Right lobe of liver (tissue), 6 donors: Measurements from ENCODE around the gene PRTFDC1. TPM values are rescaled to one million over a fixed set of nuclear protein-coding genes. Genes with fewer than 3 reads are reported as not detected.
"Not testable (repeated sequence)": the region's sequence is repeated elsewhere in the genome, so short reads cannot be mapped to it uniquely, and the experiment has no call there.

Experiments used
- ATAC-seq, 4 donors: fragments of 200-7000 bp; cut with Tn5 transposase; one replicate each; pipeline ENCODE4 v1.9.1; 2020; ENCODE audit warnings: mild to moderate bottlenecking in 4 of 4, moderate library complexity in 4 of 4
- DNase-seq, 3 donors: peaks; one replicate each; pipeline ENCODE4 v3.0.0-alpha.2; 2020
- H3K27ac ChIP-seq, 3 donors: fragments of 200-600 bp; one replicate each; pipeline ENCODE4 v1.8.0; 2022
- H3K27me3 ChIP-seq, 2 donors: fragments of 200-600 bp; one replicate each; pipeline ENCODE4 v1.8.0; 2022
- H3K36me3 ChIP-seq, 4 donors: fragments of 200-600 bp; sonication (generic) in 1 of 4; one replicate each; pipeline versions ENCODE4 v1.5.1 to v1.8.0; 2017 to 2022; ENCODE audit warnings: control low read depth in 1 of 4
- H3K4me1 ChIP-seq, 4 donors: fragments of 200-600 bp; sonication (generic) in 1 of 4; one replicate each; pipeline versions ENCODE4 v1.5.1 to v1.8.0; 2017 to 2022; ENCODE audit warnings: control low read depth in 1 of 4
- H3K4me3 ChIP-seq, 3 donors: fragments of 200-600 bp; one replicate each; pipeline ENCODE4 v1.8.0; 2022
- H3K9me3 ChIP-seq, 4 donors: fragments of 200-600 bp; sonication (generic) in 1 of 4; one replicate each; pipeline versions ENCODE4 v1.5.1 to v1.8.0; 2017 to 2022; ENCODE audit warnings: control low read depth in 1 of 4
- POLR2A ChIP-seq: fragments of 450-650 bp; IDR thresholded peaks from one replicate; pipeline ENCODE4 v1.6.1; 2017; ENCODE audit warnings: antibody characterized with exemption, mild to moderate bottlenecking
- WGBS: methylation state at CpG from one replicate; pipeline ENCODE4 v1.1.6; 2018; ENCODE audit warnings: low coverage, low lambda C conversion rate; ENCODE audit not compliant: insufficient coverage; ENCODE audit errors: missing lambda C conversion rate; 5-methylcytosine and 5-hydroxymethylcytosine counted together
- intact Hi-C, 2 donors: fragments of 100-400 bp; cut with DNase I; formaldehyde crosslinking; loops; one replicate each; pipeline versions ENCODE4 v1.11.2 to v1.14.1; 2022
- total RNA-seq, 6 experiments: library from RNA; depleted of rRNA in 2 of 6; stranded (reverse); fragments of >200 nt in 2 of 6; fragmentation: NEBNext Ultra II Directional in 3 of 6; extraction: Animal tissue kit (Norgen Biotek cat#: 25700) in 3 of 6; gene quantifications; one replicate each; pipeline versions ENCODE4 v1.1.0 to v1.2.4, GENCODE V29; 2016 to 2023
- TF ChIP-seq, protein P1 (sequence below), 4 donors: fragments of 200-600 bp in 3 of 4; fragments of 450-650 bp in 1 of 4; IDR thresholded peaks; one replicate each; pipeline versions ENCODE4 v1.5.1 to v1.8.0; 2016 to 2022; ENCODE audit warnings: antibody characterized with exemption in 4 of 4, mild to moderate bottlenecking in 2 of 4
- donor health status: DM: no; HTN: yes; CAD: no.
- donor health status: DM: no; HTN: no; CAD: no.
- donor health status: DM: no; HTN: no; CAD: no.
- donor health status: DM: no; HTN: yes; CAD: no.
- donor health status: DM: no; HTN: yes; CAD: no.

PRTFDC1 gene
- total RNA-seq, 6 experiments from 2014 or later: 0.76 to 3.5 (median 1.1) TPM; not detected in 1

DNA sequence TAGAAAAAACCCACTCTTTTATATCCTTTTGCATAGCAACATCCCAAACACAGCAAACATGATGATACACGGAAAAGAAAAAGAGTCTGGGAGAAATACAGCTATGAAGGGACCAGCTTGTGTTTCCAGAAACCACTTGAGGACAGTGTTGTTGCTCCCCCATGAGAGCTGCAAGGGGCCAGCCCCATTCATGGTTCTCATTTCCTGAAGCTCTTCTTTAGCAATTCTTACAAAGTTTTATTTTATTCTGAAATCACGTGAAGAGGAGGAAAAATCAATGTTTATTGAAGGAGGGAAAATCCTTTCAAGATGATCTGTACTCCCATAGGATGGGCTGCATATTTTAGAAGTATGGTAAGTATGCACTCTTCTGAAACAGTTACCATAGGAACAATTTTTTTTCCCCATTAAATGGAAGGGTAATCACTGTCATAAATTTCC is 17.5 kb upstream of the PRTFDC1 start:
- no peaks in the 10 kb centered on the region for H3K27me3 ChIP-seq
- H3K9me3 ChIP-seq: no peaks in the 10 kb centered on the region
- H3K4me3 ChIP-seq: no peak overlapping the region
- TF ChIP-seq, protein P1, sequence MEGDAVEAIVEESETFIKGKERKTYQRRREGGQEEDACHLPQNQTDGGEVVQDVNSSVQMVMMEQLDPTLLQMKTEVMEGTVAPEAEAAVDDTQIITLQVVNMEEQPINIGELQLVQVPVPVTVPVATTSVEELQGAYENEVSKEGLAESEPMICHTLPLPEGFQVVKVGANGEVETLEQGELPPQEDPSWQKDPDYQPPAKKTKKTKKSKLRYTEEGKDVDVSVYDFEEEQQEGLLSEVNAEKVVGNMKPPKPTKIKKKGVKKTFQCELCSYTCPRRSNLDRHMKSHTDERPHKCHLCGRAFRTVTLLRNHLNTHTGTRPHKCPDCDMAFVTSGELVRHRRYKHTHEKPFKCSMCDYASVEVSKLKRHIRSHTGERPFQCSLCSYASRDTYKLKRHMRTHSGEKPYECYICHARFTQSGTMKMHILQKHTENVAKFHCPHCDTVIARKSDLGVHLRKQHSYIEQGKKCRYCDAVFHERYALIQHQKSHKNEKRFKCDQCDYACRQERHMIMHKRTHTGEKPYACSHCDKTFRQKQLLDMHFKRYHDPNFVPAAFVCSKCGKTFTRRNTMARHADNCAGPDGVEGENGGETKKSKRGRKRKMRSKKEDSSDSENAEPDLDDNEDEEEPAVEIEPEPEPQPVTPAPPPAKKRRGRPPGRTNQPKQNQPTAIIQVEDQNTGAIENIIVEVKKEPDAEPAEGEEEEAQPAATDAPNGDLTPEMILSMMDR (IDR thresholded peaks at IDR 0.05): no peak
- TF ChIP-seq POLR2A: no peak
- intact Hi-C loops: no loop called here
- ATAC-seq: no peak
- H3K27ac ChIP-seq: no peak overlapping the region
- no peak for DNase-seq
- H3K36me3 ChIP-seq: no peaks in the 10 kb centered on the region
- H3K4me1 ChIP-seq: peaks cover 0 to 5% (median 0%) of the 10 kb centered on the region in 4 donors
- WGBS: 61% methylated on average over 2 of the region's 2 CpGs

DNA sequence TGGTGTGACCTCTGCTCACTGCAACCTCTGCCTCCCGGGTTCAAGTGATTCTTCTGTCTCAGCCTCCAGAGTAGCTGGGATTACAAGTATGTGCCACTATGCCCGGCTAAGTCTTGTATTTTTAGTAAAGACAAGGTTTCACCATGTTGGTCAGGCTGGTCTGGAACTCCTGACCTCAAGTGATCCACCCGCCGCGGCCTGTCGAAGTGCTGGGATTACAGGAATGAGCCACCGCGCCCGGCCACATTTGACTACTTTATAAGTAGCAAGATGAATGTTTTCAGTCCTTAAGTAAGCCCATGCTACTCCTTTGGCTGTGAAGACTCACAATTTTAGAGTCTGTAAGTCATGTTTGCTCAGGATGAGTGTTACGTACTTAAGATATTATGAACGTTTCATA is 16.5 kb upstream of the PRTFDC1 start:
- H3K4me1 ChIP-seq, DNase-seq, intact Hi-C loops: not testable (repeated sequence)

DNA sequence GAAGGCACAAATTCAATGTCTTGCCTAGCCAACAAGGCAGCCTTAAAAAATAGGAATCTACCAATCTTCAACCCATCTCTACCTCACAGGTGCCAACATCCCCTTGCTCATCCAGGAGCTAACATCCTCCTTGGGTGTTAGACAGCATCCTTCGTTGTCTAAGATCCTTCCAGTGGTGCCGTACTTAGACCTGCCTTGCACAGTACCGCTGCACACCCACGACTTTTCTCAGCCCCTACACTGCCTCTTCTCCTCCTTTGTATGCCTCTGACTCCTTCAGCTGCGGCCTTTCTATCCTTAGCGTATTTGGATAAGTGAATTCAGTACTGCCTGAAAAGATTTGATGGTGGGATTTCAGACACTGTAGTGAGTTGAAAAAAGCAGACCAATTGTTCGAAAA is 15.9 kb upstream of the PRTFDC1 start:
- Histone ChIP-seq H3K4me3 (no peak overlapping the region), H3K27me3 (no peaks in the 10 kb centered on the region), H3K9me3 (no peaks in the 10 kb centered on the region), H3K27ac (no peak overlapping the region), H3K4me1 (peaks cover 0 to 5% (median 0%) of the 10 kb centered on the region in 4 donors), H3K36me3 (no peaks in the 10 kb centered on the region)
- ATAC-seq (no peak), DNase-seq (no peak)
- WGBS: 86% methylated on average over 7 of the region's 7 CpGs
- no peak for TF ChIP-seq POLR2A
- TF ChIP-seq, protein P1 (IDR thresholded peaks at IDR 0.05): no peak
- intact Hi-C loops: no loop called here

More for the DNA sequence above, 16.5 kb upstream of the PRTFDC1 start:
- H3K27ac ChIP-seq, H3K27me3 ChIP-seq, H3K9me3 ChIP-seq, ATAC-seq, H3K4me3 ChIP-seq, H3K36me3 ChIP-seq: not testable (repeated sequence)
- WGBS: 83% methylated on average over 8 of the region's 11 CpGs

DNA sequence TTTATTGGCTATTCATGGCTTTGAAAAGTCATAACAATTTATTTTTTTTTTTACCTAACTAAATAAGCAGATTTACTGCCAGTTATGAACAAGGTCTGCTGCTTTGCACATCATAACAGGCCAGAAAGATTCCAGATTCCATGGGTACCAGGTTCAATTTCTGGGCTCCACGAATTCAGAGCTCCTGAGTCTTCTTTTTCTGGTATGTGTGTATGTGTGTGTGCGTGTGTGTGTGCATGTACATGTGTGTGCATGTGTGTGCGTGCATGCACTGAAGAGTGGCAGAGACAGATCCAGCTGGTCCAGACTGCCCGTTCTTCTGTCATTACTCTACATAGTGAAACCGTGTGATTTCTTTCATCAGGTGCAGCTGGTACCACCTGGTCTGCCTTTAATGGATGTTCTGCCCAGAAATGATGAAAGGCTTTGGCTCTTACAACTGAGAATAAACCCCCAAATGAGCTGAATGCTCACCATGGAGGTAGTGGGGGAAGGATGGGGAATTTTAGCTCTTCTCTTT is 14.6 kb upstream of the PRTFDC1 start:
- Histone ChIP-seq H3K4me1 (peaks cover 0 to 17% (median 4%) of the 10 kb centered on the region in 4 donors), H3K36me3 (no peaks in the 10 kb centered on the region), H3K27ac (no peak overlapping the region), H3K27me3 (no peaks in the 10 kb centered on the region), H3K9me3 (no peaks in the 10 kb centered on the region), H3K4me3 (no peak overlapping the region)
- TF ChIP-seq, protein P1 (IDR thresholded peaks at IDR 0.05): no peak
- no peak for TF ChIP-seq POLR2A
- DNase-seq (no peak), ATAC-seq (no peak)
- WGBS: 94% methylated on average over 5 of the region's 5 CpGs
- intact Hi-C loops: no loop called here

DNA sequence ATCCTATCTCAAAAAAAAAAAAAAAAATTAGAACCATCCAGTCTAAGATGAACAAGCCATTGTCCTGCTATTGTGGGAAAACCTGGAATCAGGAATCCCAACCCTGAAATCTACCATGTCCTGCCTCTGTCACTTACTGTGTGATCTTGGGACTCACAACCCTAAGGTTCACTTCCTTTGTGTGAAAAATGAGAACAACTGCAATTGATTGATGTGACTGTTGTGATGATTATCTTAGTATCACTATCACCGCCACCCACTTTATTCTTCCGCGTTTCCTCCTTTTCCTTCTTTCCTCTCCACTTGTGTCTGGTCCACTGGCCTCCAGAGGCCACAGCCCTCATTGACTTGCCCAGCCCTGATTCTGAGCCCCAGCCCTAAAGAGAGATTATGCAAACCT is 12.6 kb upstream of the PRTFDC1 start:
- DNase-seq: no peak

More for the DNA sequence above, 12.6 kb upstream of the PRTFDC1 start:
- WGBS: 86% methylated on average over 3 of the region's 3 CpGs
- Histone ChIP-seq H3K4me1 (peaks cover 0 to 17% (median 5%) of the 10 kb centered on the region in 4 donors), H3K4me3 (no peak overlapping the region), H3K27me3 (no peaks in the 10 kb centered on the region), H3K27ac (no peak overlapping the region), H3K36me3 (no peaks in the 10 kb centered on the region), H3K9me3 (no peaks in the 10 kb centered on the region)
- no peak for ATAC-seq
- no peak for TF ChIP-seq POLR2A
- TF ChIP-seq, protein P1 (IDR thresholded peaks at IDR 0.05): no peak
- intact Hi-C loops: no loop called here
